Measurements from ENCODE around the gene HOXB13.

HOXB13 gene

GRCh38 chr17:48748718-48749566, 20.4 kb upstream of the HOXB13 start:
- DNase-seq, result no peak

DNA sequence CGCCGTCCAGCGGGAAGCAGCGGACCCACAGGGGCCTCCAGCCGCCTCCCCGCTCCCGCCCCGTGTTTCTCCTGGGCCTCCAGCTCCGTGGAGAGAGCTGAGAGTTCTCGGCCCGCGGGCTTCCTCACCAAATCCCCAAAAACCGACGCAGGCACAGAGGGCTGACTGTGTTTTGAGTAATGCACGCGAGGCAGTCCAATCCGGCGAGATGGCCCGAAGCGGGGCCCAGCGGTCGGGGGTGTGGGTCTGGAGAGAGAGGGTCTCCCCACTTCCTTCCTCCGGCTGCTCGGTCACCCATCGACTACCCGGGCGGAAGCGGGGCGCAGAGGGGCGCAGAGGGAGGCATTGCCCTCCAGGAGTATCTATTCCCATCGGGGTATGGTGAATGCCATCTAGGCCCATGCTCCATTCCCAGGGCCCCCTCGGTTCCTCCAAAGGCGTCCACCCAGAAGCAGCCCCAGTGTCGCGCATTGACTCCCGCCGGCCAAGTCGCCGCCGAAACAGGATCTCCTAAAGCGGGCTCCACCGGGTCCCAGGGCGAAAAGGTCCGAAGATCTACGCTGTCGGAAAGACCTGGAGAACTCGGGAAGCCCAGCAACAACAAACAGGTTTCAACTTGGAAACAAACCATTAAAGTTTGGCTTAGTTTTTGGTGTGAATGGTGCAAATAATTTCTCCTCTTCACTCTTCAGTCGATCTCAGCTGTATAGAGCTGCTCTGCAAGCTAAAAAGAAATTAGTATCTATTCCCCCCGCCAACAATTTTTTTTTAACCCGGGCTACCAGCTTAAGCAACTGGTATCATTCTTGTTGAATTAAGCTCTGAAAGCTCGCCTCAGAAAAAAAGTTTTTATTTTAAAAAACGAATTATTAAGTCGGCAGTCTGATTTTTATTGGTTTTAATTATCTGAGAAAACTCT, 19.2 kb upstream of the HOXB13 start:
- no peak for DNase-seq

GRCh38 chr17:48746916-48747444, 18.4 kb upstream of the HOXB13 start:
- no peak for DNase-seq

DNA sequence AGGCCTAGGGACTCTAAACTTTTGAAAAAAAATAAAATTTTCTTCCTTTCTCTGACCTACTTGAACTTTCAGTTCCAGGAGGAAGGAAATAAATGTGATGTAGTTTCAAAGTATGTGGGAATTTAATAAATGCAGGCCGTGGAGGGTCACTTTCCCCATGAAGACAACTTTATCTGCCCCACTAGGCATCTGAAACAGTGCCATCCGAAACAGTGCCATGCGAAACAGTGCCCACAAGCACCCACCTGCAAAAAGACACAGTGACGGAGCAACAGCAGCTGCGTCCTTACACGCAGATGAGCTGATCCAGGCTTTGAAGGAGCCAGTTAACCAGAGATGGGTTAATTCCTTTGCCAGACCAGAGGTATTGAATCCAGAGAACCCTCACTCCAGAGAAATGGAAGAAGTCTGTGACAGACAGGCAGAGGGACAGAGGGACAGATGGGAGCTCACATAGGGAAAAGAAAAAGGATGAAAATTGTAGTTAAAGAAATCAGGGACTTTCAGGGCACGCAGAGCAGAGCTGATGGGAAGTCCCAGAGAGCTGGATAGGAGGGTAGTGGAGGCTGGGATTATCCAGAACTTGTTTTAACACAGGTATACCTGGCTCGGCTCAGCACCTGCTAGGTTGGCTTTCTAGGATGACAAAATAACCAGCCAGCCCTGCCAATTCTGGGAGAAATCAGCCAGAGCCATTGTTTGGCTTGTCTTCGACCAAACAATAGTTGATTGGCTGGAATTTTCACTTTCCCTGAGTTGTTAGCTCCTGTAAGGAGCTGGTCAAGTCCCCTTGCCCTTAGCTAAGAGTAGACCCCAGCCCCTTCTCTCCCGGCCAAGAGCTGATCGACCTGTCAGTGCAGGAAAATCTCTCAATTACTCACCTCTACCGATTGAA, 17.1 kb upstream of the HOXB13 start:
- no peak for DNase-seq

- DNase-seq, result no peak
Measured at GRCh38 chr17:48740537-48740936, 12.0 kb upstream of the HOXB13 start.

GRCh38 chr17:48738803-48739526, 10.4 kb upstream of the HOXB13 start:
- no peak for DNase-seq

DNA sequence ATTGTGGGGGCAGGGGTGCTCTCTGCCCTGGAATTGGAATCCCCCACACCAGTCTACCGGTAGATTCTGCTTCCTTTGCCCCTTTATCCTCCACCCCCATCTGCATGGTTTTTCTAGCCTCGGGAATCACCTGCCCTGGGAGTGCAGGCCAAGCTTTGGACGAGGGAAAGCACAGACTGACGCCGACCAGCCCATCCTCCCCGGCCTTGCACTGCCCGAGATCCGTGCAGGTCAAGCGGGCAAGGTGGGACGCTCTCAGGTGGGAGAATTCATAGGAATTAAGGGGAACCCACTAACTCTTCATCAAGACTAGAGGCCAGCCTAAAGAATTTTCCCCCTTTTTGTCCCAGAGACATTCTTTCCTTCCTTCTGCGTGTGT, 9.9 kb upstream of the HOXB13 start:
- no peak for DNase-seq

DNA sequence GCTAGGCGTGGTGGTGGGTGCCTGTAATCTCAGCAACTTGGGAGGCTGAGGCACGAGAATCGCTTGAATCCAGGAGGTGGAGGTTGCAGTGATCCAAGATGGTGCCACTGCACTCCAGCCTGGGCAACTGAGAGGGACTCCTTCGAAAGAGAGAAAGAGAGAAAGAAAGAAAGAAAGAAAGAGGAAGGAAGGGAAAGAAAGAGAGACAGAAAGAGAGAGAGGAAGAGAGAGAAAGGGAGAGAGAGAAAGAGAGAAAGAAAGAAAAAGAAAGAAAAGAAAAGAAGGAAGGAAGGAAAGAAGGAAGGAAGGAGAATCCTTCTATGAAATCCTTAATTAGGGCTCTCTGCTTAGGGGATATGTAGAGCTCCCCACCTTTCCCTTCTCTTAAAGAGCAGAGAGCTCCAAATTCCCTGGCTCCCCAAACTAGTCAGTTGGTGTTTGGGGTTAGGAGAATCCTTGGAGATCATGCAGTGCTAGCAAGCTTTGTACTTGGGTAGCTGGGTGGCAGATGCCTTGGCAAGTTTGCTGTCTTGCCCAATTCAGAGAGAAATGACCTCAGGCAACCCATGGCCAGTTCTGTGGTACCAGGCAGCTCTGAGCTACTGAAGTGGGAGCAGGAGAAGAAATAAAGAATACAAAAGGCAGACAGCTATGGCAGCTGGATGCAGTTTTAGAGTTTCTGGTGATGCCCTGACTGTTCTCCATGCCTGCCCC, 8.9 kb upstream of the HOXB13 start:
- DNase-seq, result no peak

DNA sequence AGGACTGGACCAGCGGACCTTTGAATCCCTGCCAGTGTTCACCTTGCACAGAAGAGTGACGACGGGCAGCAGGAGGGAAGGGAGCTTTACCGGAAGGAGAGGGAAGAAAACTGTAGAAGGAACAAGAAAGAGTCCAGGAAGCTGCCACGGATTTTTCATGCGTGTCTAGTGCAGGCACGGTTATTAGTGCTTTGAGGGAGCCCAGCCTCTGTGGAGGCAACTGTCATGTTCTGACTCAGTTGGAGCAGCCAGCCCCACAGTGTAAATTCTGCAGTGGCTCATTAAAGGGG, 6.5 kb upstream of the HOXB13 start:
- DNase-seq, result no peak

- DNase-seq, result no peak
Measured at GRCh38 chr17:48734333-48735061, 5.9 kb upstream of the HOXB13 start.

DNA sequence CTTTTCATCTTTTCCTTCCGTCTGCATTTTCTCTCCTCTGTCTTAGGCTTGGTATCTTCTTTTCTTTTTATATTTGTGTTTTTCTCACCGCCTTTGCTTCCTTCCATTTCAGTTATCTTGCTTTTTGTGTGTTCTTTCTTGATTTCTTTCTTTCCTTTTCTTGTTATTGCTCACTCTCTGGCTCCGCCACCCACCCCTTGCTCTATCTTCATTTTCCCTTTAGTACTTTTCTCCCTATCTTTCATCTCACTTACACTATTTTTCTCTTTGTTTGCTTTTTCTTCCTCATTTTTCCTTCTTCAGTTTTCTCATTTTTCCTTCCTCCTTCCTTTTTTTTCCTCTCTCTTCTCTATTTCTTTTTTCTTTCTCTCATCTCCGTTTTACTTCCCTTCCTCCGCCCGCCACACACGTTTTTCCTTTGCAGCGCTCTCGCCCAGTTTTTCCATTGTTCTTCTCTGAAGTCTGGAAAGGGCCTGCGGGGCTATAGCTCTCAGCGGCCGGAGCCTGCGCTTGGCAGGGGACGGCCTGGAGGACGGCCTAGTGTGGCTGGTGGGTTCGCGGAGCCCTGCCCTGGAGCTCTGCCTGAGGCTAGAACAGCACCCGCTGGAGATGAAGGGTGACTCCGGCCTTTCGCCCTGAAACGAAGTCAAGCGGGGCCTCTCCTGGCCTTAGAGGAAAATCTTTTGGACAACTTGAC, 5.2 kb upstream of the HOXB13 start:
- DNase-seq, result no peak

- DNase-seq, result no peak
Measured at GRCh38 chr17:48732688-48733629, 4.4 kb upstream of the HOXB13 start.

DNA sequence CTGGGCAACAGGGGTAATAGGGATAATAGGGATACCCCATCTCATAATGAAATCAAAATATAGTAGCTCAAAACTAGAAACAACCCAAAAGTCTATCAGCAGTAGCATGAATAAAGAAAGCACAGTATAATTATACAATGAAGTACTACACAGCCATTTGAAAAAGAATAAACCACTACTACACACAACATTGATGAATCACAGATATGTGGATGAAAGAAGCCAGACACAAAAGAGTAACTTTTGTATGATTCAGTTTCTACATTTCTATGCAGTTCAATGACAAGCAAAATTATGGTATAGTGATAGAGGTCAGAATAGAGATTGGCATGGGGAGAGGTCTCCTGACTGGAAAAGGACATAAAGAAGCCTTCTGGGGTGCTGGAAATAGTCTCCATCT, 2.8 kb upstream of the HOXB13 start:
- no peak for DNase-seq

DNA sequence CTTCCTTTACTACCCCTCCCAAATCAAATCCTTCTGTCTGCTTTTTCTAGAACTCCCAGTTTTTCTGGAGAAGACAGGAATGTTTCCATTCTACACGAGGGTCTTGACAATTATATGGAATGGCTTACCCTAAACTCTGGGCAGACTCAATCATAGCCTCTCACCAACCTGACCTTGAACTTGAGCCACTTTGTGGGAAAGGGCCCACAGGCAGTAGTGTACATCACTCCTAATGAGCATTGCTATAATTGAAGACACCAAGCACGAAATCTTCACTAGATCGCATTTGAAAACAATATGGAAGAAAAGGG, 1.6 kb upstream of the HOXB13 start:
- DNase-seq, result no peak

DNA sequence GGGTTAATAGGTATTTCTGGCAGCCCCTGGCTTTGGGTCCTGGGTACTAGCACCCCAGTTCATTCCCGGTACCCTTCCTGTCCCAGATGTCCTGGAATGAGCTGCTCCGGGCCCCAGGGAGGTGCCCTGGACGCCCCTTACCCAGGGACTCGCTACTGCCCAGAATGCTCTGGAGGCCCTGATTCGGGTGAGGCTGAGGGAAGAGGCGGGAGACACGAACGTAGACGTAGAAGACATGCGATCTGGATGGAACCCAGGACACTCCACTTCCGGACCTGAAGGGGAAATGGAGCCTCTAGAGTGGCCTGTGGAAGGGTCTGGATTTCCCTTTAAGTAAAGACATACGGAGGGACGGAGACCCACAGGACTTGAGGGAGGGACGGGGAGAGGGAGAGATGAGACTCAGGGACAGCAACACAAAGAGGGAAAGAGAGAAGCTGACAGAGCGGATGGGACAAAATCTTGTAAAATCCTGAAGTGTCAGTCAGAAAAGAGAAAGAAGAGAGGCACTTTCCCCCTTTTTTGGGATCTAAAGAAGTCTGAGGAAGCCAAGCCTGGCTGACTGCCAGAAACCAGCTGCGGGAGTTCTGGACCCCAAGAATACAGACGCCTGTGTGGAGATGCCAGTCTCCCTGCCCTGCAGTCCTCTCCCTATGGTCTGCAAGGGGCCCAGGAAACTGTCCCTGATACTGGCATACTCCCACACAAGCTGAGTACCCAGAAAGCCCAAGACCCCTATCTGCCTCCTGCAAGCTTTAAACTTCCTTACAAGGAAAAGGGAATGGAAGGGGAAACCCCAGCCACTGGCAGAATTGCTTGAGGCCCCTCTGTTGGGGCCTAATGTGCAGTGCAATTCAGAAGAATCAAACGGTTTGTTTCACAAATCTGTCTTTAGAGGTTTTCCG, 1.0 kb upstream of the HOXB13 start:
- DNase-seq, result no peak

- DNase-seq, result no peak
Measured at GRCh38 chr17:48727415-48728175, 955 bp downstream of the HOXB13 start.

DNA sequence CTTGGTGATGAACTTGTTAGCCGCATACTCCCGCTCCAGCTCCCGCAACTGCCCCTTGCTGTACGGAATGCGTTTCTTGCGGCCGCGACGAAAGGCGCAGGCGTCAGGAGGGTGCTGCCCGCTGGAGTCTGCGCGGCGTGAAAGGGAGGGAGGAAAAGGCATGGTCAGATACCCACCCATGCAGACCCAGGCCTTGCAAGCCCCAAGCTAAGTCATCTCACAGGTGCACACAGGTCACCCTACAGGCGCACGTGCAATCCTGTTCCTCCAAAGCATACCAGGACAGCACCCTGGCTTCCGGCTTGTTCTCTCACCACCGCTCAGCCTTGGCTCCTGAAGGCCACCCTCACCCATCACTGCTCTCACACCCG, 1.6 kb downstream of the HOXB13 start:
- DNase-seq, result no peak
